Calu3 (cell line): ENCODE data around the gene RIPK4. TPM values are rescaled to one million over a fixed set of nuclear protein-coding genes. Genes with fewer than 3 reads are reported as not detected.

Experiments used
- BruUV-seq: library from RNA; stranded (reverse); fragments of 400-500 nt; replicated peaks from 2 replicates; lab custom pipeline; 2021; lab: Mats Ljungman, UMichigan
- CTCF ChIA-PET: fragments of 300-600 bp; sonication (Branson Sonifier 250); formaldehyde crosslinking; loops from one replicate; lab custom pipeline; 2022; ENCODE audit warnings: antibody characterized with exemption; lab: Charles Lee
- DNase-seq: peaks from one replicate; pipeline ENCODE4 v3.0.0; 2022
- H3K27ac Mint-ChIP-seq: one replicate; pipeline ENCODE4 v1.8.0; 2022; ENCODE audit warnings: mixed read lengths; ENCODE audit not compliant: unreplicated experiment
- H3K27me3 Mint-ChIP-seq: one replicate; pipeline ENCODE4 v1.8.0; 2022; ENCODE audit warnings: mixed read lengths; ENCODE audit not compliant: unreplicated experiment
- H3K36me3 Mint-ChIP-seq: one replicate; pipeline ENCODE4 v1.8.0; 2022; ENCODE audit warnings: mild to moderate bottlenecking, moderate library complexity, mixed read lengths; ENCODE audit not compliant: insufficient read depth, unreplicated experiment
- H3K4me1 Mint-ChIP-seq: one replicate; pipeline ENCODE4 v1.8.0; 2022; ENCODE audit warnings: mild to moderate bottlenecking, low read depth, mixed read lengths; ENCODE audit not compliant: unreplicated experiment
- H3K4me3 Mint-ChIP-seq: one replicate; pipeline ENCODE4 v1.8.0; 2022; ENCODE audit warnings: mild to moderate bottlenecking, low read depth, moderate library complexity, mixed read lengths; ENCODE audit not compliant: unreplicated experiment
- H3K9me3 Mint-ChIP-seq: one replicate; pipeline ENCODE4 v1.8.0; 2022; ENCODE audit warnings: low read depth, mixed read lengths; ENCODE audit not compliant: unreplicated experiment
- intact Hi-C: fragments of 100-400 bp; cut with micrococcal nuclease; formaldehyde crosslinking; loops from one replicate; pipeline ENCODE4 v1.10.0; 2022; ENCODE audit not compliant: unreplicated experiment
- total RNA-seq: library from RNA; stranded (reverse); gene quantifications from 2 replicates; pipeline ENCODE4 v1.2.3, GENCODE V29; 2022
- TF ChIP-seq, protein P1 (sequence below): fragments of 200-600 bp; IDR thresholded peaks from one replicate; pipeline ENCODE4 v1.8.0; 2022; ENCODE audit warnings: antibody characterized with exemption; ENCODE audit not compliant: unreplicated experiment

RIPK4 gene
- total RNA-seq, 1 experiment from 2014 or later: 30.3 TPM

DNA sequence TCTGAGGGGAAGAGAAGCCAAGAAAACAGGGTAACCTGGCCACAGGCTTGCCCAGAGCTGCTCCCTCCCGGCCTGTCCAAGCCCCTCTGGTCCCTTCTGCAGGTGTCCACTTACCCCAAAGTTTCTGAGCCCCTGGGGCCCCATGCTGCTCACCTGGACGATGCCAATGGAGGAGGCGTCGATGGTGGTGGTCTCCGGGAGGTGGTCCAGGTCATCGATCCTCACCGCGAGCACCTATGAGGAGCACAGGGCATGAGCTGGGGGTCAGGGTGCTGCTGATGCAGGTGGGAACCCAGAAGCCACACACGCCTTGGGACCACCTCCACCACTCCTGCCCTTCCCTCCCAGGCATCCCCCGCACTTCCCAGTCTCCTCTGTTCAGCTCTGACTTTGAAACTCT, 37.5 kb upstream of the RIPK4 start:
- no TSS peak for BruUV-seq
- intact Hi-C loops: no loop called here
- TF ChIP-seq, protein P1, sequence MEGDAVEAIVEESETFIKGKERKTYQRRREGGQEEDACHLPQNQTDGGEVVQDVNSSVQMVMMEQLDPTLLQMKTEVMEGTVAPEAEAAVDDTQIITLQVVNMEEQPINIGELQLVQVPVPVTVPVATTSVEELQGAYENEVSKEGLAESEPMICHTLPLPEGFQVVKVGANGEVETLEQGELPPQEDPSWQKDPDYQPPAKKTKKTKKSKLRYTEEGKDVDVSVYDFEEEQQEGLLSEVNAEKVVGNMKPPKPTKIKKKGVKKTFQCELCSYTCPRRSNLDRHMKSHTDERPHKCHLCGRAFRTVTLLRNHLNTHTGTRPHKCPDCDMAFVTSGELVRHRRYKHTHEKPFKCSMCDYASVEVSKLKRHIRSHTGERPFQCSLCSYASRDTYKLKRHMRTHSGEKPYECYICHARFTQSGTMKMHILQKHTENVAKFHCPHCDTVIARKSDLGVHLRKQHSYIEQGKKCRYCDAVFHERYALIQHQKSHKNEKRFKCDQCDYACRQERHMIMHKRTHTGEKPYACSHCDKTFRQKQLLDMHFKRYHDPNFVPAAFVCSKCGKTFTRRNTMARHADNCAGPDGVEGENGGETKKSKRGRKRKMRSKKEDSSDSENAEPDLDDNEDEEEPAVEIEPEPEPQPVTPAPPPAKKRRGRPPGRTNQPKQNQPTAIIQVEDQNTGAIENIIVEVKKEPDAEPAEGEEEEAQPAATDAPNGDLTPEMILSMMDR: no peak
- no peaks in the 10 kb centered on the region for H3K9me3 Mint-ChIP-seq
- no peak overlapping the region for H3K4me3 Mint-ChIP-seq
- H3K27ac Mint-ChIP-seq: no peak overlapping the region
- H3K36me3 Mint-ChIP-seq: no peaks in the 10 kb centered on the region
- H3K4me1 Mint-ChIP-seq: no peaks in the 10 kb centered on the region
- CTCF ChIA-PET: interaction anchor here (0.7 kb wide), 1 partner anchor 21 kb away, joined by 6 read pairs; no protein-coding TSS in a partner anchor
- no peaks in the 10 kb centered on the region for H3K27me3 Mint-ChIP-seq
- DNase-seq: no peak

DNA sequence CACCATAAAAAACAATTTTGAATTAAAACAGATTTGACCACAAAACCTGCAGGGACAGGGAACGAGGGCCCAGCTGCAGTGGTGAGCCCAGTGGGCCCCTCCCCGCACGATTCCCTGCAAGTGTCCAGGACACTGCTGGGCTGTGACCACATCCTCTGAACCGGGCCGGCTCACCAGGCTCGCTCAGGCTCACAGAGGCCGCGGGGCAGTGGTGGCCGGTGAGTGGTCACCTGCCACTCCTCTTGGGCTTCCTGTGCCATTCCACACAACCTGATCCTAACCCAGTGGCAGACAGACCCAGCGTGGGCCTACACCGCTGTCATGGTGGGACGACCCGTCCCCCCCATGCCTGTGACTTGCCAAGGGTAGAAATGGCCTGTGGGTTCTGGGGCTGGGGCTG, 36.5 kb upstream of the RIPK4 start:
- TF ChIP-seq, protein P1: no peak
- no peak for DNase-seq
- no peak overlapping the region for H3K4me3 Mint-ChIP-seq
- no TSS peak for BruUV-seq
- H3K27me3 Mint-ChIP-seq: no peaks in the 10 kb centered on the region
- CTCF ChIA-PET: no interaction called here
- no peaks in the 10 kb centered on the region for H3K9me3 Mint-ChIP-seq
- no peak overlapping the region for H3K27ac Mint-ChIP-seq
- intact Hi-C loops: no loop called here
- no peaks in the 10 kb centered on the region for H3K4me1 Mint-ChIP-seq
- H3K36me3 Mint-ChIP-seq: no peaks in the 10 kb centered on the region

DNA sequence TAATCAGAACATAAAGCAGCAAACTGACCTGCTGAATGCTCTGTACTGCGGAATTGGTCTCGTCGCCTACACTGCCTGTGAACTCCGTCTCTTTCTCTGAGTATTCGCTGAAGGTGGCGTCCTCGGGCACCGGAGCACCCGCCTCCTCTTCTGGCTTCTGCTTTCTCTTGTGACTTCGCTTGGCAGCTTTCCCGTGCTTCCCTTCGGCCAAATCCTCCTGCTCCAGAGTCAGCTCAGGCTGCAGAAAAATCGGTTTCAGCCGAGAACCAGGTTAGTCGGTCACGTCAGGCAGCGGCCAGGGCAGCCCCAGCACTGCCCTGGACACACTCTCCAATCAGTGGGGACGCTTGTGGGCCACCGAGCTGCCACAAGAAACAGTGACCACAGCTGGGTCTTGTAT, 35.8 kb upstream of the RIPK4 start:
- Mint-ChIP-seq H3K9me3 (no peaks in the 10 kb centered on the region), H3K27ac (no peak overlapping the region), H3K4me1 (no peaks in the 10 kb centered on the region), H3K27me3 (no peaks in the 10 kb centered on the region), H3K36me3 (no peaks in the 10 kb centered on the region), H3K4me3 (no peak overlapping the region)
- CTCF ChIA-PET: no interaction called here
- DNase-seq: no peak
- TF ChIP-seq, protein P1: no peak
- intact Hi-C loops: no loop called here
- no TSS peak for BruUV-seq

DNA sequence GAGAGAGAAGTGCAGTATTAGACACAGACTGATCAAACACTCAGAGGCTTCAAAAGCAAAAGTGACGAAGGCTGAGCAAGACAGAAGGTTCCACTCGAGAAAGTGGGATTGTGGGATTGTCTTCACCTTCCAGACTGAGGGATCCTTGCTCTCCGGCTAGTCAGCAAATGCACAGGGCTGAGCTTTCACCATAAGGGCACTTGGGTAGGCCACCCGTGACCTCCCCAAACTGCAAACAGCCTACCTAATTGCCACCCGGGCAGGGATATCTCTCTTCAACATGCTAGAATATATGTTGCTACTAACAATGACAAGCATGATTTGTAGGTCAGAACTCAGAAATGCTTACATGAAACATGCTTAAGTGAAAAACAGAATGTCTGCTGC, 35.3 kb upstream of the RIPK4 start:
- H3K36me3 Mint-ChIP-seq: no peaks in the 10 kb centered on the region

More for the DNA sequence above, 35.3 kb upstream of the RIPK4 start:
- CTCF ChIA-PET: no interaction called here
- TF ChIP-seq, protein P1: no peak
- Mint-ChIP-seq H3K4me3 (no peak overlapping the region), H3K9me3 (no peaks in the 10 kb centered on the region), H3K27me3 (no peaks in the 10 kb centered on the region), H3K4me1 (no peaks in the 10 kb centered on the region), H3K27ac (no peak overlapping the region)
- BruUV-seq: no TSS peak
- intact Hi-C loops: no loop called here
- no peak for DNase-seq
